DOHH2 (cell line): ENCODE data around the gene HOXA9.

ENCODE experiments used
- H3F3A ChIP-seq: fragments of 200-600 bp; sonication (generic), shearing (Covaris generic); 2 replicates; pipeline ENCODE4 v1.6.0; 2016; ENCODE audit warnings: antibody characterized with exemption, mild to moderate bottlenecking; ENCODE audit not compliant: control insufficient read depth, insufficient read depth
- H3K27ac ChIP-seq: fragments of 200-600 bp; sonication (generic); 2 replicates; pipeline ENCODE4 v1.5.1; 2014; ENCODE audit warnings: low read depth, mild to moderate bottlenecking, low read length, moderate library complexity
- H3K27me3 ChIP-seq: fragments of 200-600 bp; sonication (generic); 2 replicates; pipeline ENCODE4 v1.6.1; 2014; ENCODE audit warnings: mild to moderate bottlenecking, low read length, mixed read lengths; ENCODE audit not compliant: control insufficient read depth
- H3K36me3 ChIP-seq: fragments of 200-600 bp; sonication (generic); 2 replicates; pipeline ENCODE4 v1.6.1; 2014; ENCODE audit warnings: mild to moderate bottlenecking, low read length, moderate library complexity, mixed read lengths; ENCODE audit not compliant: control insufficient read depth
- H3K4me1 ChIP-seq: fragments of 200-600 bp; sonication (generic); 2 replicates; pipeline ENCODE4 v1.6.1; 2014; ENCODE audit warnings: mild to moderate bottlenecking, low read length, mixed read lengths; ENCODE audit not compliant: control insufficient read depth
- H3K4me2 ChIP-seq: fragments of 200-600 bp; sonication (generic); 2 replicates; pipeline ENCODE4 v1.6.0; 2014; ENCODE audit warnings: mild to moderate bottlenecking, low read length, moderate library complexity
- H3K4me3 ChIP-seq: fragments of 200-600 bp; sonication (generic); 2 replicates; pipeline ENCODE4 v1.5.1; 2014; ENCODE audit warnings: mild to moderate bottlenecking, low read length, mixed read lengths
- H3K79me2 ChIP-seq: fragments of 200-600 bp; sonication (generic); 2 replicates; pipeline ENCODE4 v1.6.1; 2014; ENCODE audit warnings: mild to moderate bottlenecking, low read length, mixed read lengths; ENCODE audit not compliant: control insufficient read depth
- H3K9me2 ChIP-seq: fragments of 200-600 bp; sonication (generic); replicated peaks from 2 replicates; pipeline ENCODE4 v1.6.1; 2014; ENCODE audit warnings: mild to moderate bottlenecking, low read length, mixed read lengths; ENCODE audit not compliant: control insufficient read depth
- H3K9me3 ChIP-seq: fragments of 200-600 bp; sonication (generic); 2 replicates; pipeline ENCODE4 v1.6.1; 2014; ENCODE audit warnings: antibody characterized with exemption, low read length, mixed read lengths; ENCODE audit not compliant: control insufficient read depth, insufficient read depth
- H4K20me1 ChIP-seq: fragments of 200-600 bp; sonication (generic); 2 replicates; pipeline ENCODE4 v1.6.0; 2014; ENCODE audit warnings: low read depth, mild to moderate bottlenecking, antibody characterized with exemption, low read length, moderate library complexity; ENCODE audit not compliant: control insufficient read depth, insufficient read depth
- CTCF ChIP-seq: fragments of 200-600 bp; sonication (generic); IDR thresholded peaks from one replicate; pipeline ENCODE4 v1.5.1; 2014; ENCODE audit warnings: antibody characterized with exemption, mild to moderate bottlenecking, low read depth, low read length; ENCODE audit not compliant: poor library complexity, severe bottlenecking
- EZH2phosphoT487 ChIP-seq: fragments of 200-600 bp; sonication (generic); IDR thresholded peaks from 2 replicates; pipeline ENCODE4 v1.6.1; 2017; ENCODE audit warnings: borderline replicate concordance, mild to moderate bottlenecking, antibody characterized with exemption, low read length, moderate library complexity, mixed read lengths

Gene HOXA9

GRCh38 chr7:27114881-27115220 lies 50.5 kb downstream of the HOXA9 start:
- TF ChIP-seq CTCF (no peak), EZH2phosphoT487 (no peak)
- no peaks in the 10 kb centered on the region for H4K20me1 ChIP-seq
- no peaks in the 10 kb centered on the region for H3K79me2 ChIP-seq
- no peak overlapping the region for H3K4me2 ChIP-seq
- no peaks in the 10 kb centered on the region for H3K9me2 ChIP-seq
- H3K4me3 ChIP-seq: no peak overlapping the region
- no peaks in the 10 kb centered on the region for H3K9me3 ChIP-seq
- H3K27ac ChIP-seq: no peak overlapping the region
- no peaks in the 10 kb centered on the region for H3K27me3 ChIP-seq
- H3K4me1 ChIP-seq: no peaks in the 10 kb centered on the region
- H3F3A ChIP-seq: no peaks in the 10 kb centered on the region
- no peaks in the 10 kb centered on the region for H3K36me3 ChIP-seq

GRCh38 chr7:27113991-27114769 lies 51.2 kb downstream of the HOXA9 start:
- Histone ChIP-seq H3K36me3 (no peaks in the 10 kb centered on the region), H4K20me1 (no peaks in the 10 kb centered on the region), H3K4me2 (no peak overlapping the region), H3K4me1 (no peaks in the 10 kb centered on the region), H3K9me3 (no peaks in the 10 kb centered on the region), H3K4me3 (no peak overlapping the region), H3K27me3 (no peaks in the 10 kb centered on the region), H3K9me2 (no peaks in the 10 kb centered on the region), H3K79me2 (no peaks in the 10 kb centered on the region), H3F3A (no peaks in the 10 kb centered on the region), H3K27ac (no peak overlapping the region)
- TF ChIP-seq EZH2phosphoT487: no peak

- Histone ChIP-seq H3K4me1 (no peaks in the 10 kb centered on the region), H3K79me2 (no peaks in the 10 kb centered on the region), H4K20me1 (no peaks in the 10 kb centered on the region), H3K4me2 (no peak overlapping the region), H3K9me2 (no peaks in the 10 kb centered on the region), H3K4me3 (no peak overlapping the region), H3K36me3 (no peaks in the 10 kb centered on the region), H3F3A (no peaks in the 10 kb centered on the region), H3K27me3 (no peaks in the 10 kb centered on the region), H3K27ac (no peak overlapping the region), H3K9me3 (no peaks in the 10 kb centered on the region)
- TF ChIP-seq EZH2phosphoT487 (no peak), CTCF (no peak)
These were observed 52.1 kb downstream of the HOXA9 start for GRCh38 chr7:27112955-27113949.
